IPS-18c (cell line): ENCODE measurements around the gene MAP4K4.

Experiments used
- H3K4me3 ChIP-seq: 2 replicates; pipeline ENCODE4 v1.7.0; 2013; ENCODE audit warnings: low read depth, mild to moderate bottlenecking, low read length, moderate library complexity; ENCODE audit not compliant: insufficient read depth
- H3K9me3 ChIP-seq: one replicate; pipeline ENCODE4 v1.6.1; 2013; ENCODE audit warnings: mild to moderate bottlenecking, low read length, moderate library complexity; ENCODE audit not compliant: control insufficient read depth, insufficient read depth

MAP4K4 gene

DNA sequence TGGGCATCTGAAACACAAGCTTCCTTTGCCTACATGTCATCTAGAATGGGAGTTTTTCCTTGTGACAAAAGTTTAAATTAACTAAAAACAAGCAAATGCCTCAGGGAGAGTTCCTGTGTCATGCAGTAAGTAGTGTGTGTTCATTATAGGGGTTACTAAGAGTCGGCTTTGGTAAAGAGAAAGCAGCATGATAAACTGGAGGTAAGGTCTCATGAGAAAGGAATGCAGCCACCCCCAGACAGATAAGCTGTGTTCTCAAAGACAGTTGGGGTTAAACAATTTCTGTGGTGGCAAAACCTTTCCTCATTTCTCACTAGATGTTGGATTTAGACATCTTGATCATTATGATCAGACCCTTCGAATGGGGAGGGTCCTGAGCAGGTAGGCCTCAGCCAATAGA lies 129.7 kb downstream of the MAP4K4 start:
- no peak overlapping the region for H3K4me3 ChIP-seq

DNA sequence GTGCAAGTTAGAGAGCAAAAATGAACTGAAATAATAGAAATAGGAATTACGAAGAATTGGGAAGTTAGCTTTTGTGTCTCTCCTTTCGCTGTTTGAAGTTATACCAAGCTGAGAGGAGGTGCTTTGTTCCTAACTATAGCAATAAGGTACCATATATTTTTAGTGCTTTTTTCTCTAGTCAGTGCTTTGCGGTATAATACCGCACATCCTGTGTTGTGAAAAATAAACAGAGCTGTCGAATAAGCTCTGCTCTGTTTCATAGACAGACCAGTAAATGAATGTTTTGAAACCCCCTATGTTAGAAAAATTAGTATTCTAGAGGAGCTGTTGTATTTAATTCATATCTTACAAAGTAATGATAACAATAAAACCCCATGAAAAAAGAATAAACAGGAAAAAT lies 130.8 kb downstream of the MAP4K4 start:
- H3K4me3 ChIP-seq = no peak overlapping the region
- H3K9me3 ChIP-seq = no peaks in the 10 kb centered on the region

More for the DNA sequence above, 129.7 kb downstream of the MAP4K4 start:
- H3K9me3 ChIP-seq = no peaks in the 10 kb centered on the region

DNA sequence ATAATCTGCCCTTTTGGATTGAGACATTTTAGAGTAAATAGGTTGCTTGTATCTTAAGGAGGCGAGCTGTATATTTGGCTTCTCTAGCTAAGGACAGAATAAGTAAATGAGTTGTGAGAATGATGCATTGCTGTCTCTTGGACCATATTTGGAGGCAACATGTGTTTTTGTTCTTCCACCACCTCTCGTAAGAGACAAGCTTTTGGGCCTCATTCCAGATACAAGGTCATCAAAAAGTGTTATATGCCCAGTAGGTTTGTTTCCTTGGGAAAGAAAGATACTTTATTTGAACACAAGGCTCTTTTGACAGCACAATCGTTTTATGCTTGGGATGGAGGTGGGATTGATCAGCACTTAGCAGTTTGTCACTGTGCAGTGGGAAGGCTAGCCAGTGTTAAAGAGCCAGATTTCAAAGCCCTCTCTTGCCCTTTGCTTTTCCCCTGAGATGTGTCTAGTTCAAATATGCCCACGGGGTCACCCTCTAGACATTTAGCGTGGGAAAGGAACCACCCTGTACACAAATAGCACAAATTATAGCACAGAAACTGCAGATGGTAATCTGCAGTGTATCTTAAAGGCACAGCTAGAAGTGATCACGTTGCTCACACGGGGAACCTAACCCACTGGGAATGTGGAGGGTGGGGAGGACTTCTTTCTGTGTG lies 131.3 kb downstream of the MAP4K4 start:
- Histone ChIP-seq H3K4me3 (no peak overlapping the region), H3K9me3 (no peaks in the 10 kb centered on the region)

DNA sequence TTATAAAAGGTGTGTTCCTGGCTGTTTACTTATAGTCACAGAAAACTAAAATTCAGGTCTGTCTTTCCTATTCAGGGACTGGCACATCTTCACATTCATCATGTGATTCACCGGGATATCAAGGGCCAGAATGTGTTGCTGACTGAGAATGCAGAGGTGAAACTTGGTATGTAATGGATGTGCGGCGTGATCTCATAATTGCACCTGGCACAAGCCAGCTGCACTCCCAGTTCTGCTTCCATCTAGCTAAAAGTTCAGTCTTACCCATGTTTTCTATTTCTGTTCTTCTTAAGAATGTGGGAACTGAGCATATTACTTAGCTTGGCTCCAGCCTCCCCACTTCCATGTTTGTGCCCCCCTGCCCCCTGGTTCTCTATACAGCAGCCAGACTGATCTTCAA lies 131.9 kb downstream of the MAP4K4 start:
- Histone ChIP-seq H3K4me3 (no peak overlapping the region), H3K9me3 (no peaks in the 10 kb centered on the region)

DNA sequence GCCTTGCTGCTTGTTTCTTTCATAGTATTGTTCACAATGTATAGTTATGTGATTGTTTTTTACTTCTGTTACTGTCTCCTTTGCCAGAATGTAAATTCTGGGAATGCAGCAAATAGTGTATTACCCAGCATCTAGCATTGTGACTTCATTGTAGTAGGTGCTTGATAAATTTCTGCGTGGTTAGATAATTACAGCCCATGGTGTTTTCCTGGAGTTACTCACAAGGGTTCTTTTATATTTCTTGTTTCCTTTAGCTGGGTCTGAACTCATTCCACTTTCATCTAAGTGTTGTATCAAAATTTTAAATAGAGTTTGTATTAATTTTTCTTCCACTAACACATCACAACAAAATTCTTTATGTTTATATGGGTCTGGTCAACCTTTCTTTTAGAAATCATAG lies 132.6 kb downstream of the MAP4K4 start:
- H3K9me3 ChIP-seq = no peaks in the 10 kb centered on the region

DNA sequence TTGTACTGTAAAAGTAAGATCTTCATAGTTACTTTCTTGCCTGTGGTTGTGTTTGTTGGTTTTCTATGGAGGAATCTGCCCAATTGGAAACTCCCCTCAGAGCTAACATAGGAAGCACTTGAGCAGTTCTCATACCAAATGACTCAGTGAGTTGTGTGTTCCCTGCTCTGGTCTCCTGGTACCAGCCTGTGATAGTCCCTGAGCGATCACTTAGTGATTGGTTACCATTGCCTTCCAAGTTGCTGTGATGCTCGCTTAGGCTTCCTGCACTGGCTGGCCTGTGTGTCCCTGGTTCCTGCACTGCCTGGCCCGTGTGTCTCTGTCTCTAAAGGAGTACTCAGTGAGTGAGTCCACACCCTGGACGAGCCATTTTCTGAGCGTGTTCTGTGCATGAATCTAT lies 133.0 kb downstream of the MAP4K4 start:
- no peak overlapping the region for H3K4me3 ChIP-seq
- H3K9me3 ChIP-seq = no peaks in the 10 kb centered on the region

More for the DNA sequence above, 132.6 kb downstream of the MAP4K4 start:
- H3K4me3 ChIP-seq = no peak overlapping the region

DNA sequence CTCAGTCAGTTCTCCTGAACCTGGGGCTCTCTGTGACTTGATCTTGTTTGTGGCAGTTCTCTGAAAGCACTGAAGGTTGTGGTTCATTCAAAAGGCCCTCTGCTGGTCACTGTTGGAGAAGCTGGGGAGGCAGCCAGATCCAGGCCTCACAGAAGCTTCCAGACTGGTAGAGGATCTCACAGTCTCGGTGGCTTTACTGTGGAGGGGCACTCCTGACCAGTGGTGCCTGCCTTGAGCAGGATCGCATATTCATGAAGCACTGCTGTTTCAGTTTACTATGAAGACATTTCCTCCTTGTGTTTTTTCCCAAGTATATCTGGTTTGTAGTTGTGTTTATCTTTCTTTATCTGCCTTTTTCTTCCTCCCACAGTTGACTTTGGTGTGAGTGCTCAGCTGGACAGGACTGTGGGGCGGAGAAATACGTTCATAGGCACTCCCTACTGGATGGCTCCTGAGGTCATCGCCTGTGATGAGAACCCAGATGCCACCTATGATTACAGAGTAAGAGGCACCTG lies 133.9 kb downstream of the MAP4K4 start:
- no peak overlapping the region for H3K4me3 ChIP-seq
- H3K9me3 ChIP-seq = no peaks in the 10 kb centered on the region

DNA sequence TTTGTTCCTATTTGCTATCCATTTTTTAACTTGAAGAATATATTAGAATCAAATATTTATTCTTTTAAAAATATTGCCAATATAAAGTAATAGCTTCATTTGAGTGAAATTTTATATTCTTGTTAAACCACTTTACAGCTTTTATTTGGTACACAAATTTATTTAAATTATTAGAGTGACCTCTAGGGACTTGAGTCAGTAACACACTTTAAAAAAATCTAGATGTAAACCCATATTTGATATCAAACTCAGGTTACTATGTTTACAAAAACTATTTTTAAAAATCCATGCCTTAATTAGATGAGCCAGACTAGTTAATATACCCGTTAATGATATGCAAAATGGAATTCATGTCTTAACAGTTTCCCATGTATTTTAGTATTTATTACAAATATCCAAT lies 134.6 kb downstream of the MAP4K4 start:
- H3K9me3 ChIP-seq = no peaks in the 10 kb centered on the region
- H3K4me3 ChIP-seq = no peak overlapping the region

DNA sequence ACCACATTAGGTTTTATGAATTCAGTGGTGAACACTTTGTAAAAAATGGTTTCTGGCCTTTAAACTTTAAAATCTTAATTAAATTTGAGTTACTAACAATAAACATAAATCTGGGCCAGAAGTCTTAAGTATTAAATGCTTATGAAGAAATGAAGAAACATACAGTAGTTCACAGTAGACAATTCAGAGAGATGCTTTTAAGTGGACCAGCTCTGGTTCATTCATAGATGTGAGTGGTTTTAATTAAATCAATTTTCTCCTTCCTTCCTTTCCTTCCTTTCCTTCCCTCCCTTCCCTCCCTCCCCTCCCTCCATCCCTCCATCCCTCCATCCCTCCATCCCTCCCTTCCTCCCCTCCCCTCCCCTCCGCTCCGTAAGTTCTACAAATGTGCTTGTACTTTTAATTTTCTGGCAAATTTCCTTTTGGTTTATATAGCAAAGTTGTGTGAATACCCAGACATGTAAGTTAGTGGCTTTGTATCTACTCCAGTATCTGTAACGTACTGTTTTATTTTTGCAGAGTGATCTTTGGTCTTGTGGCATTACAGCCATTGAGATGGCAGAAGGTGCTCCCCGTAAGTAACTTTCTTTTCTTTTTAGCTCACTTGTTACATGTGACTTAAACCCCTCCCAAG lies 136.5 kb downstream of the MAP4K4 start:
- no peak overlapping the region for H3K4me3 ChIP-seq
- H3K9me3 ChIP-seq = no peaks in the 10 kb centered on the region

DNA sequence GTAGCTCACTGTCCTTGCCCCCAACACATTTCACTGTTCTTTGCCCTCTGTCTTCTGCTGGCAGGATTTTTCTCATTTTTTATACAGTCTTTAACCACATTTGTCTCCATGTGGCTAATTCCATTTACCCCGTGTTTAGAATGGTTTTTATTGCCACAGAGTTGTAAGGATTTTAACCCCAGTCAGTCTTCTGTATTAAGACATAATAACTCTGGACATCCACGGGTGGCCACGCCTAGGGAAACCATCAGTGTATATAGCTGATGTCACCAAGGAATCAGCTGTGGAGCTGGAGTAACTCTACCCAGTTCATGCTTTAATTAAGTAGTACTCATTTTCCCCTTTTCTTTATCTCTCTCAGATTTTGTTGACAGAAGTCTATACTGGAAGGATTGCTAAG lies 139.8 kb downstream of the MAP4K4 start:
- H3K4me3 ChIP-seq = no peak overlapping the region

DNA sequence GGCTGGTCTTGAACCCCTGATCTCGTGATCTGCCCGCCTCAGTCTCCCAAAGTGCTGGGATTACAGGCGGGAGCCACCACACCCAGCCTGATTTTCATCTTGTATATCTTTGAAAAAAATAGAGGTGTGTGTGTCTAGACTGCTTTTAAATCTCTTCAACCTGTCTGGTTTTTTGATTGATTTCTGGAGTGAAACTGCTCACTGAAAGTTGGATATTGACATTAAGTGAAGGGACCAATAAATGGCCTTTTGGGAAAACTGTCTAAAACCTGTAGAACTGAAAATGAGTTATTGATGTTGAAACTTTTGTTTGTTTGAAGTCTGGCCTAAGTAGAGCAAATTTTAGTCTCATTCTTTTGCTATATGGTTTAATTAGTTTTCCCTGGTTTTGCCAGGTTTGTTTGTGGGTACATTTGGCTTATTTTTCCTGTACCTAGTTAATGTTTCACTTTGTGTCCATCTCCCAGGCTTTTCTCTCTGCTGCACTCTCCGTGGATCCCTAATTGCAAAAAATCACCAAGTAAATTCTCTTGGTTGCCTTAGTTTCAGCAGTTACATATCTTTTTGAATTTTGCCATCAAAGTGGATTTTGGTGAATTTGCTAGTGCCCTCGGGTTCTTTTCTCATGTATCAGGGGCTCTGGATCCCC lies 144.3 kb downstream of the MAP4K4 start:
- Histone ChIP-seq H3K9me3 (no peaks in the 10 kb centered on the region), H3K4me3 (no peak overlapping the region)

More for the DNA sequence above, 139.8 kb downstream of the MAP4K4 start:
- H3K9me3 ChIP-seq = no peaks in the 10 kb centered on the region

DNA sequence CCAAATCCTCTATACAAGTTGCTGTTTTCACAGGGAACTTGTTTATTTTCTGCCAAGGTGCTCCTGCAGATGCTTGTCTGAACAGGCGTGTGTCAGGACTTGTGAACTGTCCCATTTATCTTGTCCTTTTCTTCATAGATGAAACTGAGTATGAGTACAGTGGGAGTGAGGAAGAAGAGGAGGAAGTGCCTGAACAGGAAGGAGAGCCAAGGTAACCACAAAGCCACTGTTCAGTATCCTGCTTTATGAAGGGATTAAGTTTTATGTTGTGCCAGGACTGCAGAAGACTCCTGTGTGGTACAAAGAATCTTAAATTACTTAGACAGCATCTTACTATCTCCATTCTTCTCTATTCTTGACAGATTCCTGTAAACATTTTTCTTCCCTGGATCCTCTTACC lies 145.0 kb downstream of the MAP4K4 start:
- H3K4me3 ChIP-seq = no peak overlapping the region
- H3K9me3 ChIP-seq = no peaks in the 10 kb centered on the region

DNA sequence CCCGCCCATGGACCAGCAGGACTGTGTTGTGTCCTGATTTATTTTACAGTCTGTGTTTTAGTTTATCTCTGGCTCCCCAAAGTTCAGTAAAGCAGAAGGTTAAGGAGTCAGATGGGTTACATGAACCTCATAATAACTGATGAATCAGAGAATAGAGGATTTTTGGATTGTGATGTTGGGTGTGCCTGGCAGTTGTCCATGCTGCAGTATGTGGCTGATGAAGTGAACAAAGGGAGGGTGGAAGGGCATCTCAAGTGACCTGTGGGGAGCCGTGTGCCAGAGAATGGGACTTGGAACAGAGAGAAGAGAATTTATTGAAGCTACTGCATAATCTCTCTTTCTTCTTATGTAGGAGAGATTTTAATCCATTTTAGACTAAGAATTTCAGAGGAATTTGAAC lies 145.5 kb downstream of the MAP4K4 start:
- no peak overlapping the region for H3K4me3 ChIP-seq

DNA sequence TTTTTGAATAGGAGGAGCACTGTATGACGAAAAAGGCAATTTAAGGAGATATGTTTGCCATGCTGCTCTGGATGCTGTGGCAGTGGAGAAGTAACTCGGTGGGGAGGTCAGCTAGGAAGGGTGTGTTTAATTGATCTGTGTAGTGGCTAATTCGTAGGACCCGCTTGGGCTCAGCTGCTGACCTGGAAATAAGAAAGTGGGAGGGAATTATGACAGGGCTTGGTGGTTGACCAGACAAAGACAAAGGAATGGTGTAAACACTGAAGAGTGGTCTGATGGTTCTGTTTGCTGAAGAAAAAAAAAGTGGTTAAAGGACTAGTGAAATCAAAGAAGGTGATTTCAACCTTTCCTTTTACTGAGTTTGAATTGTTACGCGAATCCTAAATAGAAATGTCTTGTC lies 146.0 kb downstream of the MAP4K4 start:
- H3K4me3 ChIP-seq = no peak overlapping the region
- no peaks in the 10 kb centered on the region for H3K9me3 ChIP-seq

More for the DNA sequence above, 145.5 kb downstream of the MAP4K4 start:
- H3K9me3 ChIP-seq = no peaks in the 10 kb centered on the region

DNA sequence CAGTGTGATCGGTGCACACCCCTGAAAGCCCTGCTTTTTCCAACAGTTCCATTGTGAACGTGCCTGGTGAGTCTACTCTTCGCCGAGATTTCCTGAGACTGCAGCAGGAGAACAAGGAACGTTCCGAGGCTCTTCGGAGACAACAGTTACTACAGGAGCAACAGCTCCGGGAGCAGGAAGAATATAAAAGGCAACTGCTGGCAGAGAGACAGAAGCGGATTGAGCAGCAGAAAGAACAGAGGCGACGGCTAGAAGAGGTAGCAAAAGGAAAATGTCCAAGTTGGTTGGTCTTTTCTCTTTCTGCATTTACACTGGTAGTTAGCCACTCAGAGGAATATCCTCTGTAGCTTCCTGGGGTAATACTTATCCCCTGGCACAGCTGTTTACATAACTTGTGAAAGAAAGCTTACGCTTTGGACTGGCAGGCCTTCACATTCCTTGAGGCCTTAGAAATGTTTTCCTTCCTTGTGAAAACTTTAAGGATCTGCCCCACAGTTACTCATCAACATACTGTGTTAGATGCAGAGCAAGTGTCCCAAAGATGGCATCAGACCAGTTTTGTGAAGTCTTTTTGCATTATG lies 146.6 kb downstream of the MAP4K4 start:
- no peak overlapping the region for H3K4me3 ChIP-seq
- H3K9me3 ChIP-seq = no peaks in the 10 kb centered on the region

DNA sequence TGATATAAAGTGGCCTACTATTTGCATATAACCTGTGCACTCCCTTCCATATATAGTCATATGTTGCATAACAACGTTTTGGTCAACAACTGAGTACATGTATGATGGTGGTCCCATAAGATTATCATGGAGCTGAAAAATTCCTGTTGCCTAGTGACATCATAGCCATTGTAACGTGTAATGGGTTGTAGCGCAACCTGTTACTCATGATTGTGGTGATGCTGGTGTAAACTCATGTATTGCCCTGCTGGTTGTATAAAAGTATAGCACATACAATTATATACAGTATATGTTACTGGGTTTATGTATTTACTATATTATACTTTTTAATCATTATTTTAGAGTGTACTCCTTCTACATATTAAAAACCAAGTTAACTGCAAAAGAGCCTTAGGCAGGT lies 149.5 kb downstream of the MAP4K4 start:
- Histone ChIP-seq H3K9me3 (no peaks in the 10 kb centered on the region), H3K4me3 (no peak overlapping the region)

DNA sequence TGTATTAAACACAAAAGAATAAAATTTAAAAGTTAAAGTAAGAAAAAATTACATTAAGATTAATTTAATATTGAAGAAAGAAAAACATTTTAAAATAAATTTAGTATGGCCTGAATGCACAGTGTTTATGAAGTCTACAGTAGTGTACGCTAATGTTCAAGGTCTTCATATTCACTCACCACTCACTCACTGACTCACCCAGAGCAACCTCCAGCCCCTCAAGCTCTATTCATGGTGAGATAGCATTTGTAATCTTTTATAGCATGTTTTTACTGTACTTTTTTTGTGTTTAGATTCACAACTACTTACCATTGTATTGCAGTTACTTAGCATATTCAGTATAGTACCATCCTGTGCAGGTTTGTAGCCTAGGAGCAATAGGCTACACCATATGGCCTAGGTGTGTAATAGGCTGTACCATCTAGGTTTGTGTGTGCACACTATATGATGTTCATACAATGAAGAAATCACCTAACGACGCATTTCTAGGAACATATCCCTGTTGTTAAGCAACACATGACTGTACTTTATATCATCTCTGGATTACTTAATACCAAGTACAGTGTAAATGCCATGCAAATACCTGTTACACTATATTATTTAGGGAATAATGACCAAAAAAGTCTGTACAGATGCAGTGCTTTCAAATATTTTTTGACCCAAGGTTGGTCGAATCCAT lies 150.3 kb downstream of the MAP4K4 start:
- H3K4me3 ChIP-seq = no peak overlapping the region
- no peaks in the 10 kb centered on the region for H3K9me3 ChIP-seq
